Fibroblast of lung (primary cell): Measurements from ENCODE around the gene RCL1.

ENCODE experiments used
- CTCF ChIP-seq, 2 donors: IDR thresholded peaks in 1 of 2; conservative IDR thresholded peaks in 1 of 2; 1 replicate in 1 of 2; 2 replicates in 1 of 2; pipeline ENCODE4 v1.5.1; 2011 to 2012; ENCODE audit warnings: low read length in 2 of 2, control low read depth in 1 of 2, inconsistent platforms in 1 of 2, low read depth in 1 of 2, mild to moderate bottlenecking in 1 of 2
- EZH2 ChIP-seq: IDR thresholded peaks from 2 replicates; pipeline ENCODE4 v1.5.1; 2012; ENCODE audit warnings: low read length, control low read depth, mild to moderate bottlenecking; ENCODE audit errors: missing control alignments

GRCh38 chr9:4866239-4866969 is 73.7 kb downstream of the RCL1 start:
- TF ChIP-seq CTCF (conservative IDR thresholded peaks at IDR 0.05 in 1 of 2, IDR thresholded peaks at IDR 0.05 in 1 of 2; ENCODE audit: low read depth in 1 of 2, low read length in 2 of 2) (no peak), EZH2 (no peak)
